BE2C (cell line): ENCODE results near the gene FCSK.
"Not testable (repeated sequence)": the region's sequence is repeated elsewhere in the genome, so short reads cannot be mapped to it uniquely, and the experiment has no call there.

Source experiments
- DNase-seq: peaks from one replicate; pipeline ENCODE4 v3.0.0-alpha.2; 2020
- H3K27me3 ChIP-seq: fragments of 250-450 bp; sonication (Bioruptor Pico); 2 replicates; pipeline ENCODE4 v1.5.1; 2020; ENCODE audit warnings: mild to moderate bottlenecking
- H3K36me3 ChIP-seq: fragments of 250-450 bp; sonication (Bioruptor Pico); 2 replicates; pipeline ENCODE4 v1.5.1; 2020; ENCODE audit warnings: mild to moderate bottlenecking
- H3K4me1 ChIP-seq: fragments of 250-450 bp; sonication (Bioruptor Pico); 2 replicates; pipeline ENCODE4 v1.5.1; 2020
- H3K4me3 ChIP-seq: 2 replicates; pipeline ENCODE4 v1.5.1; 2011; ENCODE audit warnings: low read depth, low read length
- H3K9me3 ChIP-seq: fragments of 250-450 bp; sonication (Bioruptor Pico); 2 replicates; pipeline ENCODE4 v1.5.1; 2020
- TF ChIP-seq, protein P1 (sequence below): IDR thresholded peaks from 2 replicates; pipeline ENCODE4 v1.5.1; 2012; ENCODE audit warnings: mild to moderate bottlenecking, low read depth, low read length

The FCSK gene

DNA sequence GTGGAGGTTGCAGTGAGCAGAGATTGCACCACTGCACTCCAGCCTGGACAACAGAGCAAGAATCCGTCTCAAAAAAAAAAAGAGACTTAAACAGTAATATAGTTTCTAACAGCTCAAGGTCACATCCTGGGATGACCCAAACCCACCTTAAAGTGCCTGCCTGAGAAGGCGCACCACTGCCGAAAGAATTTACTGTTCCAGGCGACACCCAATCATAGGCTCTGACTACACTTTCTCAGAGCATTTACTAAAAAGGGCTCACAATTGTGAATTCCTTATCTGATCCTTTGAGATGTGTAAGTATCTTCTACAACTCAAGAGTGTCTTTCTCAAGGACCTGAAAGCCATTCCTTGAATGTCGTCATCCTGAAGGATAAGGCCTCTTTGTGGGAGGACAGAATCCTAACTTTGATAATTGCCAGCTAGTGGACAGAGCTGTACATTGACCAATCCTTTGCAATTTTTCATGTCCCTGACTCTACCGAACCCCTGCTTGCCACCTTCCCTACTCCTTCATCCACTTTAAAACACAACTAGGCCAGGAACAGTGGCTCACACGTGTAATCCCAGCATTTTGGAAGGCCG is 12.9 kb upstream of the FCSK start:
- H3K4me3 ChIP-seq = no peak overlapping the region
- H3K36me3 ChIP-seq = no peaks in the 10 kb centered on the region; the same call in 1 of the 2 replicates
- TF ChIP-seq, protein P1, sequence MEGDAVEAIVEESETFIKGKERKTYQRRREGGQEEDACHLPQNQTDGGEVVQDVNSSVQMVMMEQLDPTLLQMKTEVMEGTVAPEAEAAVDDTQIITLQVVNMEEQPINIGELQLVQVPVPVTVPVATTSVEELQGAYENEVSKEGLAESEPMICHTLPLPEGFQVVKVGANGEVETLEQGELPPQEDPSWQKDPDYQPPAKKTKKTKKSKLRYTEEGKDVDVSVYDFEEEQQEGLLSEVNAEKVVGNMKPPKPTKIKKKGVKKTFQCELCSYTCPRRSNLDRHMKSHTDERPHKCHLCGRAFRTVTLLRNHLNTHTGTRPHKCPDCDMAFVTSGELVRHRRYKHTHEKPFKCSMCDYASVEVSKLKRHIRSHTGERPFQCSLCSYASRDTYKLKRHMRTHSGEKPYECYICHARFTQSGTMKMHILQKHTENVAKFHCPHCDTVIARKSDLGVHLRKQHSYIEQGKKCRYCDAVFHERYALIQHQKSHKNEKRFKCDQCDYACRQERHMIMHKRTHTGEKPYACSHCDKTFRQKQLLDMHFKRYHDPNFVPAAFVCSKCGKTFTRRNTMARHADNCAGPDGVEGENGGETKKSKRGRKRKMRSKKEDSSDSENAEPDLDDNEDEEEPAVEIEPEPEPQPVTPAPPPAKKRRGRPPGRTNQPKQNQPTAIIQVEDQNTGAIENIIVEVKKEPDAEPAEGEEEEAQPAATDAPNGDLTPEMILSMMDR = no peak
- H3K9me3 ChIP-seq = no peaks in the 10 kb centered on the region
- DNase-seq = no peak
- peaks cover 9% of the 10 kb centered on the region for H3K4me1 ChIP-seq
- H3K27me3 ChIP-seq = no peaks in the 10 kb centered on the region

DNA sequence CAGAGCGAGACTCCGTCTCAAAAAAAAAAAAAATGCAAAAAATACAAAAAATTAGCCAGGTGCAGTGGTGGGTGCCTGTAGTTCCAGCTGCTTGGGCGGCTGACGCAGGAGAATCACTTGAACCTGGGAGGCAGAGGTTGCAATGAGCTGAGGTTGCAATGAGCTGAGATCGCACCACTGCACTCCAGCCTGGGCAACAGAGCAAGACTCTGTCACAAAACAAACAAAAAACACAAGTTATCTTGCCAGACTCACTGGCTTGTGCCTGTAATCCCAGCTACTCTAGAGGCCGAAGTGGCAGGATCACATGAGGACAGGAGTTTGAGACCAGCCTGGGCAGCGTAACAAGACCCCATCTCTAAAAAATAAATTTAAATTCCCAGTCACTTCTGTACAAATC is 12.1 kb upstream of the FCSK start:
- TF ChIP-seq, protein P1 = no peak
- Histone ChIP-seq H3K4me1 (peaks cover 5% of the 10 kb centered on the region), H3K27me3 (no peaks in the 10 kb centered on the region), H3K9me3 (no peaks in the 10 kb centered on the region), H3K4me3 (no peak overlapping the region), H3K36me3 (no peaks in the 10 kb centered on the region; the same call in 1 of the 2 replicates)
- DNase-seq = no peak

GRCh38 chr16:70444249-70445063 is 9.9 kb upstream of the FCSK start:
- peaks cover 5% of the 10 kb centered on the region for H3K4me1 ChIP-seq
- TF ChIP-seq, protein P1 = no peak
- H3K36me3 ChIP-seq = no peaks in the 10 kb centered on the region; the same call in 1 of the 2 replicates
- no peak overlapping the region for H3K4me3 ChIP-seq
- no peaks in the 10 kb centered on the region for H3K9me3 ChIP-seq
- no peaks in the 10 kb centered on the region for H3K27me3 ChIP-seq
- DNase-seq = no peak

DNA sequence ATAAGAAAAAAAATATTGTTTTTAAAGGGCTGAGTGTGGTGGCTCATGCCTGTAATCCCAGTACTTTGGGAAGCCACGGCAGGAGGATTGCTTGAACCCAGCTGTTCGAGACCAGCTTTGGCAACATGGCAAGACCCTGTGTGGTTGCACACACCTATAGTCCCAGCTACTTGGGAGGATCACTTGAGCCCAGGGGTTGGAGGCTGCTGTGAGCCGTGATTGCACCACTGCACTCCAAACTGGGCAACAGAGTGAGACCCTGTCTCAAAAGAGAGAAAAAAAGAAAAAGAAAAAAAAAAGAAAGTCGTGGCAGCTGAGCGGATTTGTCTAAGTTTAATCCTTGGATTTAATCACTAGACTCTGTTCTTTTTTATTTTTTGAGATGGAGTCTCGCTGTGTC is 6.3 kb upstream of the FCSK start:
- no peak overlapping the region for H3K4me3 ChIP-seq
- no peaks in the 10 kb centered on the region for H3K36me3 ChIP-seq
- TF ChIP-seq, protein P1 = no peak
- H3K9me3 ChIP-seq = no peaks in the 10 kb centered on the region
- no peaks in the 10 kb centered on the region for H3K4me1 ChIP-seq
- no peak for DNase-seq
- no peaks in the 10 kb centered on the region for H3K27me3 ChIP-seq

DNA sequence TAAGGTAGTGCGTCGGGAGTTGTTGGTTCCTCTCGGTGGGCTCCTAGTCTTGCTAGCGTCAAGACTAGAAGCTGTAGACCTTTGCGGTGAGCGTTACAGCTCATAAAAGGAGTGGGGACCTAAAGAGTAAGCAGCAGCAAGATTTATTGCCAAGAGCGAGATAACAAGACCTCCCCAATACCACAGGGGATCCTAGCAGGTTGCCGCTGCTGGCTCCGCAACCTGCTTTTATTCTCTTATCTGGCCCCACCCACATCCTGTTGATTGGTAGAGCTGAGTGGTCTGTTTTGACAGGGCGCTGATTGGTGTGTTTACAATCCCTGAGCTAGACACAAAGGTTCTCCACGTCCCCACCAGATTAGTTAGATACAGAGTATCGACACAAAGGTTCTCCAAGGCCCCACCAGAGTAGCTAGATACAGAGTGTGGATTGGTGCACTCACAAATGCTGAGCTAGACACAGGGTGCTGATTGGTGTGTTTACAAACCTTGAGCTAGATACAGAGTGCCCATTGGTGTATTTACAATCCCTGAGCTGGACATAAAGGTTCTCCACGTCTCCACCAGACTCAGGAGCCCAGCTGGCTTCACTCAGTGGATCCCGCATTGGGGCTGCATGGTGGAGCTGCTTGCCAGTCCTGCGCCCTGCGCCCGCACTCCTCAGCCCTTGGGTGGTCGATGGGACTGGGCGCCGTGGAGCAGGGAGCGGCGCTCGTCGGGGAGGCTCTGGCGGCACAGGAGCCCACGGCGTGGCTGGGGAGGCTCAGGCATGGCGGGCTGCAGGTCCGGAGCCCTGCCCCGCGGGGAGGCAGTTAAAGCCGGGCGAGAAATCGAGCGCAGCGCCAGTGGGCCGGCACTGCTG is 4.0 kb upstream of the FCSK start:
- DNase-seq, H3K27me3 ChIP-seq, H3K36me3 ChIP-seq, H3K4me3 ChIP-seq, H3K9me3 ChIP-seq, H3K4me1 ChIP-seq: not testable (repeated sequence)

DNA sequence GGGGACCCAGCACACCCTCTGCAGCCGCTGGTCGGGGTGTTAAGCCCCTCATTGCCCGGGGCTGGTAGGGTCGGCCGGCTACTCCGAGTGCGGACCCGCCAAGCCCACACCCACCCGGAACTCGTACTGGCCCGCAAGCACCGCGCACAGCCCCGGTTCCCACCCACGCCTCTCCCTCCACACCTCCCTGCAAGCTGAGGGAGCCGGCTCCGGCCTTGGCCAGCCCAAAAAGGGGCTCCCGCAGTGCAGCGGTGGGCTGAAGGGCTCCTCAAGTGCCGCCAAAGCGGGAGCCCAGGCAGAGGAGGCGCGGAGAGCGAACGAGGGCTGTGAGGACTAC is 3.4 kb upstream of the FCSK start:
- not testable (repeated sequence) for H3K27me3 ChIP-seq, DNase-seq, H3K4me3 ChIP-seq, H3K9me3 ChIP-seq, H3K36me3 ChIP-seq, H3K4me1 ChIP-seq
